Activated naive CD8-positive, alpha-beta T cell (primary cell): ENCODE measurements around the gene SH3BP5L.
A peak's percentile ranks its signal among the peaks of the same experiment; 100 is the strongest.

ENCODE experiments used
- H3K27ac Mint-ChIP-seq: one replicate; pipeline ENCODE4 v1.8.0; 2021; ENCODE audit warnings: mixed read lengths
- H3K27me3 Mint-ChIP-seq: one replicate; pipeline ENCODE4 v1.8.0; 2021; ENCODE audit warnings: mixed read lengths
- H3K36me3 Mint-ChIP-seq: one replicate; pipeline ENCODE4 v1.8.0; 2021; ENCODE audit warnings: mixed read lengths
- H3K4me1 Mint-ChIP-seq: one replicate; pipeline ENCODE4 v1.8.0; 2021; ENCODE audit warnings: low read depth, mixed read lengths
- H3K4me3 Mint-ChIP-seq: one replicate; pipeline ENCODE4 v1.8.0; 2021; ENCODE audit warnings: mild to moderate bottlenecking, mixed read lengths
- H3K9me3 Mint-ChIP-seq: one replicate; pipeline ENCODE4 v1.8.0; 2021; ENCODE audit warnings: low read depth, mixed read lengths

The SH3BP5L gene

GRCh38 chr1:248824701-248825100 is 1.0 kb downstream of the SH3BP5L start:
- H3K36me3 Mint-ChIP-seq: peaks cover 2% of the 10 kb centered on the region
- no peaks in the 10 kb centered on the region for H3K9me3 Mint-ChIP-seq
- no peaks in the 10 kb centered on the region for H3K27me3 Mint-ChIP-seq
- H3K4me1 Mint-ChIP-seq: peaks cover 61% of the 10 kb centered on the region
- H3K4me3 Mint-ChIP-seq: peak overlapping the region; percentile 98
- H3K27ac Mint-ChIP-seq: peak overlapping the region; percentile 7

- Mint-ChIP-seq H3K27me3 (no peaks in the 10 kb centered on the region), H3K4me1 (peaks cover 62% of the 10 kb centered on the region), H3K9me3 (no peaks in the 10 kb centered on the region), H3K4me3 (peak overlapping the region; percentile 98), H3K27ac (peak overlapping the region; percentile 7), H3K36me3 (peaks cover 2% of the 10 kb centered on the region)
Observed at GRCh38 chr1:248824301-248824700, 1.4 kb downstream of the SH3BP5L start.

- H3K27ac Mint-ChIP-seq: no peak overlapping the region
- H3K9me3 Mint-ChIP-seq: no peaks in the 10 kb centered on the region
- H3K4me3 Mint-ChIP-seq: peak overlapping the region; percentile 98
- no peaks in the 10 kb centered on the region for H3K27me3 Mint-ChIP-seq
- H3K4me1 Mint-ChIP-seq: peaks cover 68% of the 10 kb centered on the region
- peaks cover 2% of the 10 kb centered on the region for H3K36me3 Mint-ChIP-seq
Observed at GRCh38 chr1:248823517-248824001, 2.2 kb downstream of the SH3BP5L start.

GRCh38 chr1:248822148-248823032 is 3.3 kb downstream of the SH3BP5L start:
- H3K4me3 Mint-ChIP-seq: peak overlapping the region; percentile 23
- no peak overlapping the region for H3K27ac Mint-ChIP-seq
- H3K36me3 Mint-ChIP-seq: peaks cover 2% of the 10 kb centered on the region
- no peaks in the 10 kb centered on the region for H3K9me3 Mint-ChIP-seq
- H3K4me1 Mint-ChIP-seq: peaks cover 74% of the 10 kb centered on the region
- no peaks in the 10 kb centered on the region for H3K27me3 Mint-ChIP-seq

- Mint-ChIP-seq H3K36me3 (peaks cover 2% of the 10 kb centered on the region), H3K27me3 (no peaks in the 10 kb centered on the region), H3K4me1 (peaks cover 79% of the 10 kb centered on the region), H3K27ac (no peak overlapping the region), H3K4me3 (peak overlapping the region; percentile 23), H3K9me3 (no peaks in the 10 kb centered on the region)
Observed at GRCh38 chr1:248821641-248822040, 4.1 kb downstream of the SH3BP5L start.

- Mint-ChIP-seq H3K9me3 (no peaks in the 10 kb centered on the region), H3K4me3 (no peak overlapping the region), H3K36me3 (peaks cover 2% of the 10 kb centered on the region), H3K4me1 (peaks cover 82% of the 10 kb centered on the region), H3K27ac (peak overlapping the region; percentile 13), H3K27me3 (no peaks in the 10 kb centered on the region)
Observed at GRCh38 chr1:248821101-248821500, 4.6 kb downstream of the SH3BP5L start.

GRCh38 chr1:248820041-248820585 is 5.6 kb downstream of the SH3BP5L start:
- peak overlapping the region; percentile 61 for H3K27ac Mint-ChIP-seq
- H3K4me1 Mint-ChIP-seq: peaks cover 82% of the 10 kb centered on the region
- no peak overlapping the region for H3K4me3 Mint-ChIP-seq
- no peaks in the 10 kb centered on the region for H3K27me3 Mint-ChIP-seq
- H3K36me3 Mint-ChIP-seq: peaks cover 2% of the 10 kb centered on the region
- no peaks in the 10 kb centered on the region for H3K9me3 Mint-ChIP-seq

GRCh38 chr1:248818505-248819374 is 7.0 kb downstream of the SH3BP5L start:
- peak overlapping the region; percentile 68 for H3K27ac Mint-ChIP-seq
- H3K4me1 Mint-ChIP-seq: peaks cover 70% of the 10 kb centered on the region
- H3K36me3 Mint-ChIP-seq: peaks cover 4% of the 10 kb centered on the region
- H3K4me3 Mint-ChIP-seq: peak overlapping the region; percentile 56
- H3K9me3 Mint-ChIP-seq: no peaks in the 10 kb centered on the region
- no peaks in the 10 kb centered on the region for H3K27me3 Mint-ChIP-seq

- Mint-ChIP-seq H3K27me3 (no peaks in the 10 kb centered on the region), H3K4me1 (peaks cover 55% of the 10 kb centered on the region), H3K36me3 (peaks cover 5% of the 10 kb centered on the region), H3K9me3 (no peaks in the 10 kb centered on the region), H3K4me3 (peak overlapping the region; percentile 63), H3K27ac (peak overlapping the region; percentile 83)
Observed at GRCh38 chr1:248817065-248817464, 8.7 kb downstream of the SH3BP5L start.

GRCh38 chr1:248816042-248816851 is 9.5 kb downstream of the SH3BP5L start:
- Mint-ChIP-seq H3K36me3 (peaks cover 5% of the 10 kb centered on the region), H3K4me3 (peak overlapping the region; percentile 63), H3K9me3 (no peaks in the 10 kb centered on the region), H3K4me1 (peaks cover 47% of the 10 kb centered on the region), H3K27me3 (no peaks in the 10 kb centered on the region), H3K27ac (peak overlapping the region; percentile 83)

GRCh38 chr1:248815407-248816034 is 10.2 kb downstream of the SH3BP5L start:
- no peaks in the 10 kb centered on the region for H3K9me3 Mint-ChIP-seq
- peak overlapping the region; percentile 28 for H3K4me3 Mint-ChIP-seq
- peak overlapping the region; percentile 83 for H3K27ac Mint-ChIP-seq
- H3K27me3 Mint-ChIP-seq: no peaks in the 10 kb centered on the region
- peaks cover 40% of the 10 kb centered on the region for H3K4me1 Mint-ChIP-seq
- peaks cover 5% of the 10 kb centered on the region for H3K36me3 Mint-ChIP-seq

- peaks cover 33% of the 10 kb centered on the region for H3K4me1 Mint-ChIP-seq
- H3K27ac Mint-ChIP-seq: no peak overlapping the region
- H3K4me3 Mint-ChIP-seq: no peak overlapping the region
- H3K9me3 Mint-ChIP-seq: no peaks in the 10 kb centered on the region
- no peaks in the 10 kb centered on the region for H3K27me3 Mint-ChIP-seq
- peaks cover 5% of the 10 kb centered on the region for H3K36me3 Mint-ChIP-seq
Observed at GRCh38 chr1:248814351-248814750, 11.4 kb downstream of the SH3BP5L start.

GRCh38 chr1:248813546-248813945 is 12.2 kb downstream of the SH3BP5L start:
- no peaks in the 10 kb centered on the region for H3K27me3 Mint-ChIP-seq
- H3K36me3 Mint-ChIP-seq: peaks cover 5% of the 10 kb centered on the region
- peaks cover 27% of the 10 kb centered on the region for H3K4me1 Mint-ChIP-seq
- no peak overlapping the region for H3K4me3 Mint-ChIP-seq
- no peaks in the 10 kb centered on the region for H3K9me3 Mint-ChIP-seq
- no peak overlapping the region for H3K27ac Mint-ChIP-seq
